PC-9 (cell line): ENCODE results near the gene ITSN1.

Experiments used
- EZH2 ChIP-seq: fragments of 200-600 bp; sonication (generic); IDR thresholded peaks from 2 replicates; pipeline ENCODE4 v1.8.0; 2017; ENCODE audit warnings: antibody characterized with exemption, low read depth
- TF ChIP-seq, protein P1 (sequence below): fragments of 200-600 bp; sonication (generic); conservative IDR thresholded peaks from 2 replicates; pipeline ENCODE4 v1.6.1; 2017; ENCODE audit warnings: mixed run types, antibody characterized with exemption, mild to moderate bottlenecking, moderate library complexity

DNA sequence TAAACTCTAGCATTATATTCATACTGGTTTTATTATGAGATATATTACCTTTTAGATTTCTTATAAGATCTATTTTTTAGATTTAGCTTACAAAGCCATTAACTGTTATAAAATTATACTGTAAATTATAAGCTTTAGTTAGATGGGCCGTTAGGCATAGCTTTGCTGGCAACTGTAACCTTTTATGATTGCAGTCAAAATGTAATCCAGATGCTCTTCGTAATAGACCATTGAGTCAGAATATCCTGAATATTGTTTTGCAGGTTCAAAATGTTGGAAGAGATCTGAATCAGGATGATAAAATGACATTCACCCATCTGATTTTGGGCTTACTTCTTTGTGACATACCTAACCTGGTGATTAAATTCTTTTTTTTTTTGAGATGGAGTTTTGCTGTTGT is 20.9 kb downstream of the ITSN1 start:
- TF ChIP-seq EZH2: no peak
- TF ChIP-seq, protein P1, sequence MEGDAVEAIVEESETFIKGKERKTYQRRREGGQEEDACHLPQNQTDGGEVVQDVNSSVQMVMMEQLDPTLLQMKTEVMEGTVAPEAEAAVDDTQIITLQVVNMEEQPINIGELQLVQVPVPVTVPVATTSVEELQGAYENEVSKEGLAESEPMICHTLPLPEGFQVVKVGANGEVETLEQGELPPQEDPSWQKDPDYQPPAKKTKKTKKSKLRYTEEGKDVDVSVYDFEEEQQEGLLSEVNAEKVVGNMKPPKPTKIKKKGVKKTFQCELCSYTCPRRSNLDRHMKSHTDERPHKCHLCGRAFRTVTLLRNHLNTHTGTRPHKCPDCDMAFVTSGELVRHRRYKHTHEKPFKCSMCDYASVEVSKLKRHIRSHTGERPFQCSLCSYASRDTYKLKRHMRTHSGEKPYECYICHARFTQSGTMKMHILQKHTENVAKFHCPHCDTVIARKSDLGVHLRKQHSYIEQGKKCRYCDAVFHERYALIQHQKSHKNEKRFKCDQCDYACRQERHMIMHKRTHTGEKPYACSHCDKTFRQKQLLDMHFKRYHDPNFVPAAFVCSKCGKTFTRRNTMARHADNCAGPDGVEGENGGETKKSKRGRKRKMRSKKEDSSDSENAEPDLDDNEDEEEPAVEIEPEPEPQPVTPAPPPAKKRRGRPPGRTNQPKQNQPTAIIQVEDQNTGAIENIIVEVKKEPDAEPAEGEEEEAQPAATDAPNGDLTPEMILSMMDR: no peak
